NT2/D1 (cell line): Measurements from ENCODE around the gene REM2.

Source experiments
- DNase-seq: peaks from one replicate; pipeline ENCODE4 v3.0.0-alpha.2; 2011; ENCODE audit warnings: low read depth, low spot score
- H3K27me3 ChIP-seq: 2 replicates; pipeline ENCODE4 v1.6.0; 2011; ENCODE audit warnings: mild to moderate bottlenecking; ENCODE audit not compliant: insufficient read length, insufficient read depth
- H3K36me3 ChIP-seq: 2 replicates; pipeline ENCODE4 v1.6.1; 2011; ENCODE audit warnings: mild to moderate bottlenecking, low read length, mixed read lengths; ENCODE audit not compliant: insufficient read depth, insufficient read length
- H3K4me1 ChIP-seq: 2 replicates; pipeline ENCODE4 v1.5.1; 2011; ENCODE audit not compliant: insufficient read depth, insufficient read length
- H3K4me3 ChIP-seq: 2 replicates; pipeline ENCODE4 v1.5.1; 2011; ENCODE audit warnings: low read depth; ENCODE audit not compliant: insufficient read length
- H3K9ac ChIP-seq: 2 replicates; pipeline ENCODE4 v1.6.0; 2011; ENCODE audit warnings: low read depth; ENCODE audit not compliant: insufficient read length
- H3K9me3 ChIP-seq: 2 replicates; pipeline ENCODE4 v1.5.1; 2011; ENCODE audit warnings: mild to moderate bottlenecking, low read length; ENCODE audit not compliant: insufficient read depth
- SUZ12 ChIP-seq: IDR thresholded peaks from 2 replicates; pipeline ENCODE4 v1.6.1; 2011; ENCODE audit not compliant: insufficient read length, insufficient read depth; ENCODE audit errors: extremely low read depth
- YY1 ChIP-seq: IDR thresholded peaks from 2 replicates; pipeline ENCODE4 v1.6.1; 2011; ENCODE audit not compliant: insufficient read length, insufficient read depth
- ZNF274 ChIP-seq: IDR thresholded peaks from 2 replicates; pipeline ENCODE4 v1.6.1; 2011; ENCODE audit warnings: mild to moderate bottlenecking, low read depth, low read length

REM2 gene

GRCh38 chr14:22887260-22887989 is 4.4 kb downstream of the REM2 start:
- Histone ChIP-seq H3K9ac (peak overlapping the region; percentile 54), H3K4me1 (peaks cover 32% of the 10 kb centered on the region), H3K36me3 (no peaks in the 10 kb centered on the region), H3K9me3 (no peaks in the 10 kb centered on the region), H3K27me3 (peaks cover 22% of the 10 kb centered on the region), H3K4me3 (peak overlapping the region; percentile 41)
- no peak for TF ChIP-seq ZNF274
- no peak for TF ChIP-seq SUZ12
- no peak for TF ChIP-seq YY1
- DNase-seq = peak; percentile 63

GRCh38 chr14:22887990-22888378 is 5.0 kb downstream of the REM2 start:
- no peak for DNase-seq
- no peaks in the 10 kb centered on the region for H3K9me3 ChIP-seq
- H3K4me3 ChIP-seq = peak overlapping the region; percentile 41
- peak overlapping the region; percentile 54 for H3K9ac ChIP-seq
- TF ChIP-seq YY1 = no peak
- TF ChIP-seq ZNF274 = no peak
- TF ChIP-seq SUZ12 = no peak
- peaks cover 22% of the 10 kb centered on the region for H3K27me3 ChIP-seq
- no peaks in the 10 kb centered on the region for H3K36me3 ChIP-seq
- H3K4me1 ChIP-seq = peaks cover 31% of the 10 kb centered on the region

GRCh38 chr14:22888662-22889061 is 5.6 kb downstream of the REM2 start:
- TF ChIP-seq SUZ12 (no peak), YY1 (no peak), ZNF274 (no peak)
- H3K36me3 ChIP-seq = no peaks in the 10 kb centered on the region
- no peak for DNase-seq
- H3K9ac ChIP-seq = no peak overlapping the region
- H3K27me3 ChIP-seq = peaks cover 22% of the 10 kb centered on the region
- H3K4me3 ChIP-seq = no peak overlapping the region
- peaks cover 27% of the 10 kb centered on the region for H3K4me1 ChIP-seq
- no peaks in the 10 kb centered on the region for H3K9me3 ChIP-seq

GRCh38 chr14:22890416-22890815 is 7.4 kb downstream of the REM2 start:
- Histone ChIP-seq H3K4me3 (no peak overlapping the region), H3K9me3 (no peaks in the 10 kb centered on the region), H3K27me3 (peaks cover 11% of the 10 kb centered on the region), H3K4me1 (peaks cover 17% of the 10 kb centered on the region), H3K9ac (no peak overlapping the region), H3K36me3 (no peaks in the 10 kb centered on the region)
- no peak for DNase-seq
- TF ChIP-seq SUZ12 = no peak
- TF ChIP-seq ZNF274 = no peak
- no peak for TF ChIP-seq YY1

- Histone ChIP-seq H3K4me1 (peaks cover 10% of the 10 kb centered on the region), H3K9ac (no peak overlapping the region), H3K27me3 (peaks cover 23% of the 10 kb centered on the region), H3K4me3 (no peak overlapping the region), H3K9me3 (no peaks in the 10 kb centered on the region), H3K36me3 (no peaks in the 10 kb centered on the region)
- no peak for DNase-seq
- TF ChIP-seq ZNF274 (no peak), YY1 (no peak), SUZ12 (no peak)
Observed at GRCh38 chr14:22892488-22892887, 9.5 kb downstream of the REM2 start.

- no peak overlapping the region for H3K4me3 ChIP-seq
- TF ChIP-seq SUZ12 = no peak
- TF ChIP-seq ZNF274 = no peak
- no peak for TF ChIP-seq YY1
- DNase-seq = no peak
- H3K27me3 ChIP-seq = peaks cover 34% of the 10 kb centered on the region
- H3K4me1 ChIP-seq = peaks cover 5% of the 10 kb centered on the region
- no peaks in the 10 kb centered on the region for H3K36me3 ChIP-seq
- H3K9ac ChIP-seq = no peak overlapping the region
- H3K9me3 ChIP-seq = no peaks in the 10 kb centered on the region
Observed at GRCh38 chr14:22893706-22894105, 10.7 kb downstream of the REM2 start.

GRCh38 chr14:22895402-22895801 is 12.4 kb downstream of the REM2 start:
- H3K4me3 ChIP-seq = no peak overlapping the region
- peaks cover 36% of the 10 kb centered on the region for H3K27me3 ChIP-seq
- DNase-seq = no peak
- peaks cover 4% of the 10 kb centered on the region for H3K36me3 ChIP-seq
- TF ChIP-seq SUZ12 (no peak), ZNF274 (no peak), YY1 (no peak)
- H3K9ac ChIP-seq = no peak overlapping the region
- peaks cover 12% of the 10 kb centered on the region for H3K4me1 ChIP-seq
- no peaks in the 10 kb centered on the region for H3K9me3 ChIP-seq
